Myocyte (in vitro differentiated cells): Measurements from ENCODE around the gene WDR72. TPM values are rescaled to one million over a fixed set of nuclear protein-coding genes. Genes with fewer than 3 reads are reported as not detected.
"Not testable (repeated sequence)": the region's sequence is repeated elsewhere in the genome, so short reads cannot be mapped to it uniquely, and the experiment has no call there.

ENCODE experiments used
- DNase-seq: peaks from one replicate; pipeline ENCODE4 v3.0.0-alpha.2; 2012; ENCODE audit warnings: low read depth
- total RNA-seq: library from RNA; depleted of rRNA; stranded (reverse); fragments of >200 nt; gene quantifications from 2 replicates; pipeline ENCODE4 v1.2.3, GENCODE V29; 2014

Gene WDR72
- total RNA-seq, 1 donor from 2014 or later: not detected

- no peak for DNase-seq
These were observed 48.6 kb downstream of the WDR72 start for GRCh38 chr15:53710906-53711305.

GRCh38 chr15:53709821-53710220, 49.6 kb downstream of the WDR72 start:
- no peak for DNase-seq

- no peak for DNase-seq
These were observed 64.1 kb downstream of the WDR72 start for GRCh38 chr15:53695365-53695764.

GRCh38 chr15:53694476-53694874, 65.0 kb downstream of the WDR72 start:
- no peak for DNase-seq

- peak; percentile 0 for DNase-seq
These were observed 65.6 kb downstream of the WDR72 start for GRCh38 chr15:53693729-53694475.

- DNase-seq: not testable (repeated sequence)
These were observed 75.3 kb downstream of the WDR72 start for GRCh38 chr15:53684162-53684561.

- no peak for DNase-seq
These were observed 78.4 kb downstream of the WDR72 start for GRCh38 chr15:53681056-53681455.

- no peak for DNase-seq
These were observed 83.6 kb downstream of the WDR72 start for GRCh38 chr15:53675832-53676231.

GRCh38 chr15:53671545-53671944, 87.9 kb downstream of the WDR72 start:
- DNase-seq: no peak

- DNase-seq: no peak
These were observed 88.8 kb downstream of the WDR72 start for GRCh38 chr15:53670701-53671100.

GRCh38 chr15:53665930-53666329, 93.5 kb downstream of the WDR72 start:
- no peak for DNase-seq

- DNase-seq: no peak
These were observed 100.5 kb downstream of the WDR72 start for GRCh38 chr15:53658827-53659555.

- DNase-seq: no peak
These were observed 101.2 kb downstream of the WDR72 start for GRCh38 chr15:53658255-53658654.

GRCh38 chr15:53648934-53649333, 110.5 kb downstream of the WDR72 start:
- no peak for DNase-seq

- no peak for DNase-seq
These were observed 114.8 kb downstream of the WDR72 start for GRCh38 chr15:53644660-53645059.

GRCh38 chr15:53634517-53635106, 124.9 kb downstream of the WDR72 start:
- no peak for DNase-seq

GRCh38 chr15:53627279-53627678, 132.2 kb downstream of the WDR72 start:
- DNase-seq: no peak

- no peak for DNase-seq
These were observed 133.3 kb downstream of the WDR72 start for GRCh38 chr15:53625962-53626845.

- DNase-seq: no peak
These were observed 134.2 kb downstream of the WDR72 start for GRCh38 chr15:53625260-53625659.

- no peak for DNase-seq
These were observed 141.0 kb downstream of the WDR72 start for GRCh38 chr15:53618461-53618860.
